ENCODE measurements around the gene CDC37L1.

CDC37L1 gene

DNA sequence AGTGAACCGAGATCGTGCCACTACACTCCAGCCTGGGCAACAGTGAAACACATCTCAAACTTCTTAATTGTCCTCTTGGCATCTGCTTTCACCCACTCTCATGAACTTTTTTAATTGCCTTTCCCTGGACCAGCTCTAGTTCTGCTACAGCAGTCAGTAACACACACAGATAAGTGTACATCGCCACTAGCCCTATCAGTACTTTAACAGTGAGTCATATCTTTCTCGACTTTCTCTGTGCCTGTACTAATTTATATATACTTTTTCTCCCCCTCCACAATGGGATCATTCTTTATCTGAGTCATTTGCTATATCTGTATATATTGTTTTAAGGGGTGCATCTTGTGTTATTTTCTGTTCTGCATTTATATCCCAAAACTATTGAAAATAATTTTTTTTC is 6.7 kb downstream of the CDC37L1 start:
- no peak for DNase-seq (ENCODE audit: low read depth)
- TF ChIP-seq POLR2A (IDR thresholded peaks at IDR 0.05; ENCODE audit: extremely low read depth, insufficient read length) (no peak), MYC (IDR thresholded peaks at IDR 0.05; ENCODE audit: low read depth, low read length) (no peak), CTCF (IDR thresholded peaks at IDR 0.05; ENCODE audit: low read depth, low read length) (no peak)
- TF ChIP-seq, protein P1, sequence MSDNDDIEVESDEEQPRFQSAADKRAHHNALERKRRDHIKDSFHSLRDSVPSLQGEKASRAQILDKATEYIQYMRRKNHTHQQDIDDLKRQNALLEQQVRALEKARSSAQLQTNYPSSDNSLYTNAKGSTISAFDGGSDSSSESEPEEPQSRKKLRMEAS (IDR thresholded peaks at IDR 0.05; ENCODE audit: low read depth, low read length): no peak
- H3K4me3 ChIP-seq (ENCODE audit: low read depth, low read length): no peak overlapping the region

- DNase-seq (ENCODE audit: low read depth): no peak
- no peak overlapping the region for H3K4me3 ChIP-seq (ENCODE audit: low read depth, low read length)
- TF ChIP-seq POLR2A (IDR thresholded peaks at IDR 0.05; ENCODE audit: extremely low read depth, insufficient read length) (no peak), MYC (IDR thresholded peaks at IDR 0.05; ENCODE audit: low read depth, low read length) (no peak), CTCF (IDR thresholded peaks at IDR 0.05; ENCODE audit: low read depth, low read length) (no peak)
- TF ChIP-seq, protein P1 (IDR thresholded peaks at IDR 0.05; ENCODE audit: low read depth, low read length): no peak
Measured at GRCh38 chr9:4686584-4686983, 7.2 kb downstream of the CDC37L1 start.

GRCh38 chr9:4689021-4689420 is 9.7 kb downstream of the CDC37L1 start:
- no peak overlapping the region for H3K4me3 ChIP-seq (ENCODE audit: low read depth, low read length)
- no peak for DNase-seq (ENCODE audit: low read depth)
- TF ChIP-seq POLR2A (IDR thresholded peaks at IDR 0.05; ENCODE audit: extremely low read depth, insufficient read length): no peak

GRCh38 chr9:4689687-4690104 is 10.3 kb downstream of the CDC37L1 start:
- TF ChIP-seq POLR2A (IDR thresholded peaks at IDR 0.05; ENCODE audit: extremely low read depth, insufficient read length) (no peak), CTCF (IDR thresholded peaks at IDR 0.05; ENCODE audit: low read depth, low read length) (no peak), MYC (IDR thresholded peaks at IDR 0.05; ENCODE audit: low read depth, low read length) (no peak)
- TF ChIP-seq, protein P1 (IDR thresholded peaks at IDR 0.05; ENCODE audit: low read depth, low read length): no peak
- DNase-seq (ENCODE audit: low read depth): no peak
- no peak overlapping the region for H3K4me3 ChIP-seq (ENCODE audit: low read depth, low read length)

DNA sequence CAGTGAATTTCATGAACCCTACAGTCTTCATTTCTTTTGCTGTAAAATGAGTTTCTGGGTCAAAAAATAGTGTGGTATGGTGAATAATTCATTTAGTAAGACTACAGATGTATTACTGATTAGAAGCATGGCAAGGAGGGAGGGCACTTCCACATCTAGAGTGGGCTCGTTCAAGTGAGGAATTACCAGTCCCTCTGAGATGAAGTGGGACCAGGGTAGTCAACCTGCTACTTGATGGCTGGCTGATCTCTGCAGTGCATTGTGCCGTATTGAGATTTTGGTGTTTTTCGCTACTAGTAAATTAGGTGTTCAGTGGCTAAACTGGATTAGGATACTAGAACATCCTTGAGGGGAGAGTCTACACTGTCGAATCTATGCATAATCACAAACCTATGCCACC is 10.8 kb downstream of the CDC37L1 start:
- TF ChIP-seq MYC (IDR thresholded peaks at IDR 0.05; ENCODE audit: low read depth, low read length) (no peak), CTCF (IDR thresholded peaks at IDR 0.05; ENCODE audit: low read depth, low read length) (no peak), POLR2A (IDR thresholded peaks at IDR 0.05; ENCODE audit: extremely low read depth, insufficient read length) (no peak)
- TF ChIP-seq, protein P1 (IDR thresholded peaks at IDR 0.05; ENCODE audit: low read depth, low read length): no peak
- no peak for DNase-seq (ENCODE audit: low read depth)
- H3K4me3 ChIP-seq (ENCODE audit: low read depth, low read length): no peak overlapping the region

GRCh38 chr9:4691795-4692194 is 12.4 kb downstream of the CDC37L1 start:
- TF ChIP-seq, protein P1 (IDR thresholded peaks at IDR 0.05; ENCODE audit: low read depth, low read length): no peak
- TF ChIP-seq MYC (IDR thresholded peaks at IDR 0.05; ENCODE audit: low read depth, low read length): no peak
- no peak for TF ChIP-seq POLR2A (IDR thresholded peaks at IDR 0.05; ENCODE audit: extremely low read depth, insufficient read length)
- no peak for TF ChIP-seq CTCF (IDR thresholded peaks at IDR 0.05; ENCODE audit: low read depth, low read length)
- no peak overlapping the region for H3K4me3 ChIP-seq (ENCODE audit: low read depth, low read length)
- no peak for DNase-seq (ENCODE audit: low read depth)
